SK-N-SH (cell line): ENCODE results near the gene CLEC2D. TPM values are rescaled to one million over a fixed set of nuclear protein-coding genes. Genes with fewer than 3 reads are reported as not detected.

Source experiments
- CTCF ChIA-PET: fragments of 300-600, 350-600 bp; formaldehyde crosslinking; extraction: SDS; loops from one replicate; lab custom pipeline; 2021; lab: Yijun Ruan, JAX
- POLR2A ChIA-PET: fragments of 350-600 bp; sonication (Branson Sonifier 250); formaldehyde crosslinking; extraction: SDS; loops from one replicate; lab custom pipeline; 2020; ENCODE audit warnings: antibody characterized with exemption, inconsistent platforms; lab: Yijun Ruan, JAX
- DNase-seq: peaks from one replicate; pipeline ENCODE4 v3.0.0; 2012
- H2AFZ ChIP-seq: fragments of 200-600 bp; sonication (generic); 2 replicates; pipeline ENCODE4 v1.8.1; 2016; ENCODE audit warnings: antibody characterized with exemption, mild to moderate bottlenecking, low read depth
- H3F3A ChIP-seq: fragments of 200-600 bp; sonication (generic); replicated peaks from 2 replicates; pipeline ENCODE3; 2016; ENCODE audit warnings: antibody characterized with exemption, mild to moderate bottlenecking; ENCODE audit not compliant: insufficient read depth
- H3K27ac ChIP-seq, 2 experiments: fragments of 200-500 bp in 1 of 2; fragments of 200-600 bp in 1 of 2; sonication (Bioruptor generic) in 1 of 2; sonication (generic), shearing (Covaris generic) in 1 of 2; 2 replicates each; pipeline versions ENCODE4 v1.5.1 to v1.6.1; 2014 to 2016; ENCODE audit warnings: low read depth in 2 of 2, inconsistent platforms in 1 of 2, low read length in 1 of 2, mild to moderate bottlenecking in 1 of 2, mixed read lengths in 1 of 2
- H3K27me3 ChIP-seq: fragments of 200-600 bp; sonication (generic), shearing (Covaris generic); 2 replicates; pipeline ENCODE4 v1.6.1; 2016; ENCODE audit warnings: mixed run types; ENCODE audit not compliant: insufficient read depth
- H3K36me3 ChIP-seq, 2 experiments: fragments of 200-500 bp in 1 of 2; fragments of 200-600 bp in 1 of 2; sonication (Bioruptor generic) in 1 of 2; sonication (generic) in 1 of 2; replicated peaks in 1 of 2; 2 replicates each; pipeline versions ENCODE3 to v1.5.1; 2014 to 2016; ENCODE audit warnings: low read length in 1 of 2, mild to moderate bottlenecking in 1 of 2; ENCODE audit not compliant: insufficient read depth in 2 of 2, control insufficient read depth in 1 of 2
- H3K4me1 ChIP-seq, 2 experiments: fragments of 200-500 bp in 1 of 2; fragments of 200-600 bp in 1 of 2; sonication (Bioruptor generic) in 1 of 2; sonication (generic), shearing (Covaris generic) in 1 of 2; 2 replicates each; pipeline versions ENCODE4 v1.5.1 to v1.6.1; 2014 to 2016; ENCODE audit warnings: low read depth in 1 of 2, low read length in 1 of 2, mixed run types in 1 of 2; ENCODE audit not compliant: insufficient read depth in 2 of 2, control insufficient read depth in 1 of 2
- H3K4me2 ChIP-seq: fragments of 200-600 bp; sonication (generic), shearing (Covaris generic); 2 replicates; pipeline ENCODE4 v1.6.1; 2017; ENCODE audit warnings: mixed run types
- H3K4me3 ChIP-seq, 2 experiments: fragments of 200-500 bp in 1 of 2; fragments of 200-600 bp in 1 of 2; sonication (Bioruptor generic) in 1 of 2; sonication (generic), shearing (Covaris generic) in 1 of 2; 2 replicates each; pipeline versions ENCODE4 v1.5.1 to v1.8.1; 2014 to 2016; ENCODE audit warnings: low read depth in 2 of 2, inconsistent platforms in 1 of 2, low read length in 1 of 2, mild to moderate bottlenecking in 1 of 2, mixed read lengths in 1 of 2, moderate library complexity in 1 of 2
- H3K79me2 ChIP-seq: fragments of 200-600 bp; sonication (generic); 2 replicates; pipeline ENCODE4 v1.8.1; 2017; ENCODE audit warnings: mild to moderate bottlenecking; ENCODE audit not compliant: insufficient read depth
- H3K9ac ChIP-seq: fragments of 200-600 bp; sonication (generic); 2 replicates; pipeline ENCODE4 v1.6.1; 2017; ENCODE audit warnings: mixed run types
- H3K9me2 ChIP-seq: fragments of 200-600 bp; sonication (generic); 2 replicates; pipeline ENCODE4 v1.6.1; 2017; ENCODE audit warnings: mixed run types
- H3K9me3 ChIP-seq: fragments of 200-600 bp; sonication (generic); 2 replicates; pipeline ENCODE4 v1.6.1; 2017; ENCODE audit warnings: mixed run types, mild to moderate bottlenecking, moderate library complexity
- H4K20me1 ChIP-seq: fragments of 200-600 bp; sonication (generic); 2 replicates; pipeline ENCODE4 v1.6.1; 2017; ENCODE audit warnings: mild to moderate bottlenecking, mixed run types; ENCODE audit not compliant: insufficient read depth
- CHD2 ChIP-seq: fragments of 150-350 bp; IDR thresholded peaks from 2 replicates; pipeline ENCODE4 v1.6.1; 2018; ENCODE audit warnings: low read length; ENCODE audit not compliant: partially characterized antibody
- EP300 ChIP-seq, 2 experiments: IDR thresholded peaks; 2 replicates each; pipeline versions ENCODE4 v1.4.0 to v1.6.1; 2012; ENCODE audit warnings: borderline replicate concordance in 1 of 2, low read depth in 1 of 2, low read length in 1 of 2
- FOXM1 ChIP-seq: IDR thresholded peaks from 2 replicates; pipeline ENCODE4 v1.4.0; 2012; ENCODE audit warnings: low read depth, mild to moderate bottlenecking
- NRF1 ChIP-seq: IDR thresholded peaks from 2 replicates; pipeline ENCODE4 v1.6.1; 2012; ENCODE audit warnings: low read depth, mild to moderate bottlenecking, low read length
- POLR2AphosphoS5 ChIP-seq: IDR thresholded peaks from 2 replicates; pipeline ENCODE4 v1.6.1; 2012; ENCODE audit warnings: low read depth, low read length
- RXRA ChIP-seq: IDR thresholded peaks from 2 replicates; pipeline ENCODE4 v1.4.0; 2012; ENCODE audit warnings: low read depth, mild to moderate bottlenecking, borderline replicate concordance
- TCF12 ChIP-seq: IDR thresholded peaks from 2 replicates; pipeline ENCODE4 v1.4.0; 2012
- YY1 ChIP-seq: IDR thresholded peaks from 2 replicates; pipeline ENCODE4 v1.4.0; 2012; ENCODE audit warnings: low read depth, mild to moderate bottlenecking
- WGBS: methylation state at CpG from one replicate; pipeline ENCODE4 v1.1.6; 2017; ENCODE audit warnings: low lambda C conversion rate; 5-methylcytosine and 5-hydroxymethylcytosine counted together
- polyA plus RNA-seq, 3 experiments: library from polyadenylated mRNA; depleted of rRNA; stranded (reverse); fragments of >200 nt; gene quantifications; 2 replicates each; pipeline ENCODE4 v1.2.3, GENCODE V29; 2012
- TF ChIP-seq, protein P1 (sequence below): fragments of 150-350 bp; IDR thresholded peaks from 2 replicates; pipeline ENCODE4 v1.6.1; 2016; ENCODE audit warnings: mild to moderate bottlenecking, low read depth, low read length
- TF ChIP-seq, protein P2 (sequence below): fragments of 150-350 bp; IDR thresholded peaks from 2 replicates; pipeline ENCODE4 v1.6.1; 2017; ENCODE audit warnings: antibody characterized with exemption, low read length, low read depth, borderline replicate concordance
- TF ChIP-seq, protein P3 (sequence below): IDR thresholded peaks from 2 replicates; pipeline ENCODE4 v1.6.1; 2012; ENCODE audit warnings: mild to moderate bottlenecking, low read depth, low read length, moderate library complexity

CLEC2D gene
- polyA plus RNA-seq, 1 of the 3 experiments (the other 2 are of a cell fraction) = 0.81 TPM

DNA sequence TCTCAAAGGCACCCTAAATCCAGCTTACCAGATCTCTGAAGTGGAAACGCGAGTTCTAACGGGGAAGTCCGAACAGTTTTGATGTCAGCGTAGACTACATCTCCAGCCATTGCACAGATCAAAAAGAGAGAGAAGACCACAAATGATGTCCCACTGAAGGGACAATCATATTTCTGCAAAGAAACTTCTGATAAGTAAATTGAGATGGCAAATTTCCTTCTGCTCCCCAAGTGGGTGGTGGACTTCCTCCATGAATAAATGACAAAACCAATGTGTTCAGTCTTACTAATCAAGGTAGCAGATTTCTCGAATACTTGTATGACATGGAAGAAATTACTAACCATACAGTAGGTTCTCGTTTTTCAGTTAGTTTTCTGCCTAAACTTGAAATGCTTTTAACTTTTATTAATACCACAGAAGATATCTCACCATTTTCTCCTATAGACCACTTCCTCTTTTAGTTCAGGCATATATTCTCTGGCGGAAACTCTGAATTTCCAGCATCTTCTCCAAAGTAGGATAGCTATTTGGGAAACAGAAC is 63.5 kb downstream of the CLEC2D start, which contains the start of gene CLECL1:
TSS of gene CLECL1 (minus strand) at position 177 of the 541 bp plus-strand sequence.
- Histone ChIP-seq H3F3A (no peaks in the 10 kb centered on the region), H2AFZ (no peak within 1 kb of the TSS), H3K9me3 (no peaks in the 10 kb centered on the region), H3K4me3 (no peak within 1 kb of the TSS), H3K4me2 (no peak within 1 kb of the TSS), H3K4me1 (no peaks in the 10 kb centered on the region), H3K36me3 (no peaks in the 10 kb centered on the region), H3K79me2 (no peaks in the 10 kb centered on the region), H3K27me3 (peaks cover 20% of the 10 kb centered on the region; the same call in 1 of the 2 replicates), H4K20me1 (no peaks in the 10 kb centered on the region), H3K9ac (no peak within 1 kb of the TSS), H3K9me2 (no peaks in the 10 kb centered on the region), H3K27ac (no peak within 1 kb of the TSS)
- ChIA-PET CTCF (interaction anchor here (1.1 to 1.6 kb wide), 4 partner anchors 10 to 97 kb away, joined by 3 to 5 read pairs (median 4); no protein-coding TSS in a partner anchor), POLR2A (no interaction called here)
- no peak for DNase-seq
- WGBS = 60% methylated on average over 8 of the region's 8 CpGs
- TF ChIP-seq NRF1 = no peak
- TF ChIP-seq, protein P1, sequence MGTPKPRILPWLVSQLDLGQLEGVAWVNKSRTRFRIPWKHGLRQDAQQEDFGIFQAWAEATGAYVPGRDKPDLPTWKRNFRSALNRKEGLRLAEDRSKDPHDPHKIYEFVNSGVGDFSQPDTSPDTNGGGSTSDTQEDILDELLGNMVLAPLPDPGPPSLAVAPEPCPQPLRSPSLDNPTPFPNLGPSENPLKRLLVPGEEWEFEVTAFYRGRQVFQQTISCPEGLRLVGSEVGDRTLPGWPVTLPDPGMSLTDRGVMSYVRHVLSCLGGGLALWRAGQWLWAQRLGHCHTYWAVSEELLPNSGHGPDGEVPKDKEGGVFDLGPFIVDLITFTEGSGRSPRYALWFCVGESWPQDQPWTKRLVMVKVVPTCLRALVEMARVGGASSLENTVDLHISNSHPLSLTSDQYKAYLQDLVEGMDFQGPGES = no peak
- TF ChIP-seq, protein P2, sequence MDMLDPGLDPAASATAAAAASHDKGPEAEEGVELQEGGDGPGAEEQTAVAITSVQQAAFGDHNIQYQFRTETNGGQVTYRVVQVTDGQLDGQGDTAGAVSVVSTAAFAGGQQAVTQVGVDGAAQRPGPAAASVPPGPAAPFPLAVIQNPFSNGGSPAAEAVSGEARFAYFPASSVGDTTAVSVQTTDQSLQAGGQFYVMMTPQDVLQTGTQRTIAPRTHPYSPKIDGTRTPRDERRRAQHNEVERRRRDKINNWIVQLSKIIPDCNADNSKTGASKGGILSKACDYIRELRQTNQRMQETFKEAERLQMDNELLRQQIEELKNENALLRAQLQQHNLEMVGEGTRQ = no peak
- TF ChIP-seq FOXM1 = no peak
- no peak for TF ChIP-seq POLR2AphosphoS5

DNA sequence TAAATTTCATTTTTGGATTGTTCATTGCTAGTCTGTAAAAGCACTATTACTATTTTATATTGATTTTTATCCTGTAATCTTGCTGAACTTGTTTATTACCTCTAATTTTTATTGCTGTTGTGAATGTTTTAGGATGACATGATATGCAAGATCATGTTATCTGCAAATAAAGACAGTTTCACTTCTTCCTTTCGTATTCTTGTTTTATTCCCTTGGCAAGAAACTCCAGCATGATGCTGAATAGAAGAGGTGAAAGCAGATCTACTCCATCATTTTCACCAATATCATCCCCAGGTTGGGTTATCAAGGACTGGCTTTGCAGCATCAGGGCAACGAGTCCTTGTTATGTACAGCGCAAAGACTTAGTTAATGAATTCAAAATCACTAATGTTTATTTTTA is 66.1 kb downstream of the CLEC2D start:
- H3K9me3 ChIP-seq = no peaks in the 10 kb centered on the region
- 29% methylated on average over 3 of the region's 3 CpGs for WGBS
- no peaks in the 10 kb centered on the region for H3K4me1 ChIP-seq
- H3K9me2 ChIP-seq = no peaks in the 10 kb centered on the region
- POLR2A ChIA-PET = no interaction called here
- H3K9ac ChIP-seq = no peak overlapping the region
- DNase-seq = no peak
- H3K36me3 ChIP-seq = no peaks in the 10 kb centered on the region
- H3K79me2 ChIP-seq = no peaks in the 10 kb centered on the region
- no peak overlapping the region for H2AFZ ChIP-seq
- H3K4me2 ChIP-seq = no peak overlapping the region
- TF ChIP-seq EP300 (IDR thresholded peaks at IDR 0.05; ENCODE audit: borderline replicate concordance in 1 of 2, low read depth in 1 of 2, low read length in 1 of 2) (no peak), RXRA (no peak), FOXM1 (no peak), YY1 (no peak), CHD2 (no peak), TCF12 (no peak)
- TF ChIP-seq, protein P3, sequence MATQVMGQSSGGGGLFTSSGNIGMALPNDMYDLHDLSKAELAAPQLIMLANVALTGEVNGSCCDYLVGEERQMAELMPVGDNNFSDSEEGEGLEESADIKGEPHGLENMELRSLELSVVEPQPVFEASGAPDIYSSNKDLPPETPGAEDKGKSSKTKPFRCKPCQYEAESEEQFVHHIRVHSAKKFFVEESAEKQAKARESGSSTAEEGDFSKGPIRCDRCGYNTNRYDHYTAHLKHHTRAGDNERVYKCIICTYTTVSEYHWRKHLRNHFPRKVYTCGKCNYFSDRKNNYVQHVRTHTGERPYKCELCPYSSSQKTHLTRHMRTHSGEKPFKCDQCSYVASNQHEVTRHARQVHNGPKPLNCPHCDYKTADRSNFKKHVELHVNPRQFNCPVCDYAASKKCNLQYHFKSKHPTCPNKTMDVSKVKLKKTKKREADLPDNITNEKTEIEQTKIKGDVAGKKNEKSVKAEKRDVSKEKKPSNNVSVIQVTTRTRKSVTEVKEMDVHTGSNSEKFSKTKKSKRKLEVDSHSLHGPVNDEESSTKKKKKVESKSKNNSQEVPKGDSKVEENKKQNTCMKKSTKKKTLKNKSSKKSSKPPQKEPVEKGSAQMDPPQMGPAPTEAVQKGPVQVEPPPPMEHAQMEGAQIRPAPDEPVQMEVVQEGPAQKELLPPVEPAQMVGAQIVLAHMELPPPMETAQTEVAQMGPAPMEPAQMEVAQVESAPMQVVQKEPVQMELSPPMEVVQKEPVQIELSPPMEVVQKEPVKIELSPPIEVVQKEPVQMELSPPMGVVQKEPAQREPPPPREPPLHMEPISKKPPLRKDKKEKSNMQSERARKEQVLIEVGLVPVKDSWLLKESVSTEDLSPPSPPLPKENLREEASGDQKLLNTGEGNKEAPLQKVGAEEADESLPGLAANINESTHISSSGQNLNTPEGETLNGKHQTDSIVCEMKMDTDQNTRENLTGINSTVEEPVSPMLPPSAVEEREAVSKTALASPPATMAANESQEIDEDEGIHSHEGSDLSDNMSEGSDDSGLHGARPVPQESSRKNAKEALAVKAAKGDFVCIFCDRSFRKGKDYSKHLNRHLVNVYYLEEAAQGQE = no peak
- H3K27me3 ChIP-seq = peaks cover 32% of the 10 kb centered on the region; the same call in 1 of the 2 replicates
- CTCF ChIA-PET = interaction anchor here (1.3 to 1.6 kb wide), 2 partner anchors 13 to 15 kb away, joined by 3 to 5 read pairs; no protein-coding TSS in a partner anchor
- H3K4me3 ChIP-seq = no peak overlapping the region
- H3F3A ChIP-seq = no peaks in the 10 kb centered on the region
- H3K27ac ChIP-seq = no peak overlapping the region
- H4K20me1 ChIP-seq = no peaks in the 10 kb centered on the region
